Activated T-cell treated with anti-CD3 and anti-CD28 coated beads, Interleukin-2, amount 50 U/mL, for 4 hours (primary cell): ENCODE results near the gene TMEM244. TPM values are rescaled to one million over a fixed set of nuclear protein-coding genes. Genes with fewer than 3 reads are reported as not detected.

Experiments used
- total RNA-seq, 3 donors: library from RNA; stranded (reverse); gene quantifications; one replicate each; pipeline ENCODE4 v1.2.1, GENCODE V29; 2021

TMEM244 gene
- total RNA-seq, 3 donors from 2014 or later: not detected

Other genes with a start within 250 kb of the TMEM244 start
- 1 to 10 TPM; 2.1 to 2.5 (median 2.3) TPM for gene ARHGAP18, start 151.1 kb downstream of the TMEM244 start, total RNA-seq
- 10 to 100 TPM; 10.0 to 13.5 (median 11.8) TPM for gene L3MBTL3, start 157.3 kb upstream of the TMEM244 start, total RNA-seq